Measurements from ENCODE around the gene TRIM34. TPM values are rescaled to one million over a fixed set of nuclear protein-coding genes. Genes with fewer than 3 reads are reported as not detected.

Gene TRIM34
- total RNA-seq, 1 donor from 2014 or later = 1.1 TPM

DNA sequence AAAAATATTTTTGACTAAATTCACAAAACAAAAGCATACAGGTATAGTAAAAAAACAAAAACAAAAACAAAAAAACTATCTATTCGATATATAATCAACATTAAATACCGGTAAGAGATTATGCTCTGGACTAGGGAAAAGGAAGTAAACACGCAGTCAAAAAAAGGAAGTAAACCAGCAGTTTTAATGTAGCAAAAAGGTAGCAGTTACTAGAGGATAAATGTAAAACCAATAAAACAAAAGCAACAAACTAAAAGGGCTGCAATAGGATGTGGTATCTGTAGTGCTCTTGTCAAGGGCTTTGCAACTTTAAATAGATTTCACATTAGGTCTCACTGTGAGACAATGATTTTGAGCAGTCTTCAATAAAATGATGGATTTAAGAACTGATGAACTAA lies 67.2 kb downstream of the TRIM34 start:
- Mint-ChIP-seq H3K27me3 (ENCODE audit: low read depth) (no peaks in the 10 kb centered on the region), H3K9me3 (no peaks in the 10 kb centered on the region), H3K4me1 (peaks cover 16% of the 10 kb centered on the region), H3K27ac (ENCODE audit: unreplicated experiment) (no peak overlapping the region), H3K4me3 (no peak overlapping the region), H3K36me3 (ENCODE audit: low read depth) (peaks cover 3% of the 10 kb centered on the region)
- no peak for DNase-seq (ENCODE audit: low read depth, low spot score)
- TF ChIP-seq, protein P1, sequence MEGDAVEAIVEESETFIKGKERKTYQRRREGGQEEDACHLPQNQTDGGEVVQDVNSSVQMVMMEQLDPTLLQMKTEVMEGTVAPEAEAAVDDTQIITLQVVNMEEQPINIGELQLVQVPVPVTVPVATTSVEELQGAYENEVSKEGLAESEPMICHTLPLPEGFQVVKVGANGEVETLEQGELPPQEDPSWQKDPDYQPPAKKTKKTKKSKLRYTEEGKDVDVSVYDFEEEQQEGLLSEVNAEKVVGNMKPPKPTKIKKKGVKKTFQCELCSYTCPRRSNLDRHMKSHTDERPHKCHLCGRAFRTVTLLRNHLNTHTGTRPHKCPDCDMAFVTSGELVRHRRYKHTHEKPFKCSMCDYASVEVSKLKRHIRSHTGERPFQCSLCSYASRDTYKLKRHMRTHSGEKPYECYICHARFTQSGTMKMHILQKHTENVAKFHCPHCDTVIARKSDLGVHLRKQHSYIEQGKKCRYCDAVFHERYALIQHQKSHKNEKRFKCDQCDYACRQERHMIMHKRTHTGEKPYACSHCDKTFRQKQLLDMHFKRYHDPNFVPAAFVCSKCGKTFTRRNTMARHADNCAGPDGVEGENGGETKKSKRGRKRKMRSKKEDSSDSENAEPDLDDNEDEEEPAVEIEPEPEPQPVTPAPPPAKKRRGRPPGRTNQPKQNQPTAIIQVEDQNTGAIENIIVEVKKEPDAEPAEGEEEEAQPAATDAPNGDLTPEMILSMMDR (conservative IDR thresholded peaks at IDR 0.05) = no peak

Other genes with a start within 250 kb of the TRIM34 start
- not detected in 2 replicates for gene OR51M1, start 241.2 kb upstream of the TRIM34 start, total RNA-seq
- gene OR51Q1, start 202.9 kb upstream of the TRIM34 start, total RNA-seq = not detected in 2 replicates
- gene OR51I1, start 183.5 kb upstream of the TRIM34 start, total RNA-seq = not detected in 2 replicates
- gene OR51I2, start 175.7 kb upstream of the TRIM34 start, total RNA-seq = not detected in 2 replicates
- gene OR52D1, start 136.3 kb upstream of the TRIM34 start, total RNA-seq = not detected in 2 replicates
- gene UBQLN3, start 115.0 kb upstream of the TRIM34 start, total RNA-seq = not detected in 2 replicates
- gene UBQLNL, start 108.3 kb upstream of the TRIM34 start, total RNA-seq = 0.09 and 0.20 TPM in 2 replicates
- gene OR52H1, start 76.5 kb upstream of the TRIM34 start, total RNA-seq = not detected in 2 replicates
- gene OR52B6, start 44.1 kb upstream of the TRIM34 start, total RNA-seq = not detected in 2 replicates
- gene TRIM6, start 28.4 kb upstream of the TRIM34 start, total RNA-seq = 11.8 and 13.7 TPM in 2 replicates
- gene TRIM5, start 60.1 kb downstream of the TRIM34 start, total RNA-seq = 32.7 and 34.0 TPM in 2 replicates
- gene TRIM22, start 64.8 kb downstream of the TRIM34 start, total RNA-seq = 2.2 and 3.1 TPM in 2 replicates
- not detected in 2 replicates for gene OR56B1, start 111.4 kb downstream of the TRIM34 start, total RNA-seq
- gene OR52N4, start 129.2 kb downstream of the TRIM34 start, total RNA-seq = not detected in 2 replicates
- not detected in 2 replicates for gene OR52N5, start 158.4 kb downstream of the TRIM34 start, total RNA-seq
- not detected in 2 replicates for gene OR52N1, start 166.3 kb downstream of the TRIM34 start, total RNA-seq
- gene OR52N2, start 183.9 kb downstream of the TRIM34 start, total RNA-seq = not detected in 2 replicates
- gene OR52E6, start 216.9 kb downstream of the TRIM34 start, total RNA-seq = not detected in 2 replicates
- gene OR52E8, start 232.7 kb downstream of the TRIM34 start, total RNA-seq = not detected in 2 replicates

All from neural crest cell (in vitro differentiated cells).